Fibroblast of lung (primary cell): ENCODE measurements around the gene CACNB4. TPM values are rescaled to one million over a fixed set of nuclear protein-coding genes. Genes with fewer than 3 reads are reported as not detected.

Experiments used
- DNase-seq, 2 donors: peaks; one replicate each; pipeline versions ENCODE4 v3.0.0 to v3.0.0-alpha.2; 2010; ENCODE audit warnings: low read depth in 2 of 2
- H2AFZ ChIP-seq: 2 replicates; pipeline ENCODE4 v1.5.1; 2012; ENCODE audit warnings: low read length, control low read depth, inconsistent platforms
- H3K27ac ChIP-seq: 2 replicates; pipeline ENCODE4 v1.5.1; 2011; ENCODE audit warnings: low read length, control low read depth; ENCODE audit not compliant: insufficient read depth
- H3K27me3 ChIP-seq: 2 replicates; pipeline ENCODE4 v1.5.1; 2011; ENCODE audit warnings: mild to moderate bottlenecking, low read length; ENCODE audit not compliant: control insufficient read depth, insufficient read depth
- H3K36me3 ChIP-seq: 2 replicates; pipeline ENCODE4 v1.5.1; 2011; ENCODE audit warnings: low read length; ENCODE audit not compliant: control insufficient read depth, insufficient read depth
- H3K4me1 ChIP-seq: 2 replicates; pipeline ENCODE4 v1.5.1; 2011; ENCODE audit warnings: low read length; ENCODE audit not compliant: control insufficient read depth, insufficient read depth; ENCODE audit errors: extremely low read depth
- H3K4me2 ChIP-seq: 2 replicates; pipeline ENCODE4 v1.5.1; 2011; ENCODE audit warnings: low read length, control low read depth; ENCODE audit not compliant: insufficient read depth; ENCODE audit errors: extremely low read depth
- H3K4me3 ChIP-seq, 4 experiments: fragments of 200-600 bp in 1 of 4; sonication (generic) in 1 of 4; replicated peaks in 1 of 4; 2 replicates each; pipeline ENCODE4 v1.5.1; 2011 to 2016; ENCODE audit warnings: low read length in 4 of 4, low read depth in 3 of 4, mild to moderate bottlenecking in 3 of 4, control low read depth in 2 of 4, inconsistent platforms in 1 of 4, mixed read lengths in 1 of 4; ENCODE audit not compliant: insufficient read depth in 1 of 4; ENCODE audit errors: control extremely low read depth in 1 of 4
- H3K79me2 ChIP-seq: 2 replicates; pipeline ENCODE4 v1.5.1; 2012; ENCODE audit warnings: mild to moderate bottlenecking, low read length, inconsistent platforms; ENCODE audit not compliant: control insufficient read depth, insufficient read depth
- H3K9ac ChIP-seq: 2 replicates; pipeline ENCODE4 v1.5.1; 2011; ENCODE audit warnings: mild to moderate bottlenecking, low read length, control low read depth; ENCODE audit not compliant: insufficient read depth
- H3K9me3 ChIP-seq: 2 replicates; pipeline ENCODE4 v1.5.1; 2012; ENCODE audit warnings: low read depth, low read length; ENCODE audit not compliant: control insufficient read depth, insufficient read depth
- H4K20me1 ChIP-seq: 2 replicates; pipeline ENCODE4 v1.5.1; 2011; ENCODE audit warnings: low read length; ENCODE audit not compliant: control insufficient read depth, insufficient read depth; ENCODE audit errors: extremely low read depth
- EZH2 ChIP-seq: IDR thresholded peaks from 2 replicates; pipeline ENCODE4 v1.5.1; 2012; ENCODE audit warnings: low read length, control low read depth, mild to moderate bottlenecking; ENCODE audit errors: missing control alignments
- polyA minus RNA-seq: library from RNA; depleted of rRNA, polyadenylated mRNA; stranded (reverse); fragments of >200 nt; gene quantifications from 2 replicates; pipeline ENCODE4 v1.2.3, GENCODE V29; 2011; ENCODE audit warnings: low replicate concordance
- polyA plus RNA-seq, 2 donors: library from polyadenylated mRNA; depleted of rRNA in 1 of 2; stranded (reverse) in 1 of 2; unstranded in 1 of 2; fragments of >200 nt; gene quantifications; 2 replicates each; pipeline ENCODE4 v1.2.1, GENCODE V29; 2011 to 2012; ENCODE audit warnings: missing spikeins in 1 of 2
- total RNA-seq: library from RNA; depleted of rRNA; stranded (reverse); fragments of >200 nt; gene quantifications from 2 replicates; pipeline ENCODE4 v1.2.1, GENCODE V29; 2014
- TF ChIP-seq, protein P1 (sequence below), 2 donors: IDR thresholded peaks in 1 of 2; conservative IDR thresholded peaks in 1 of 2; 1 replicate in 1 of 2; 2 replicates in 1 of 2; pipeline ENCODE4 v1.5.1; 2011 to 2012; ENCODE audit warnings: low read length in 2 of 2, control low read depth in 1 of 2, inconsistent platforms in 1 of 2, low read depth in 1 of 2, mild to moderate bottlenecking in 1 of 2

The CACNB4 gene
- total RNA-seq (0.66 and 2.1 TPM in 2 replicates), polyA plus RNA-seq (0.85 and 2.5 TPM in 2 replicates), polyA minus RNA-seq (0.08 and 0.15 TPM in 2 replicates)
- 0.33 and 1.3 TPM in 2 replicates for polyA plus RNA-seq (2012)

- no peaks in the 10 kb centered on the region for H3K79me2 ChIP-seq
- no peaks in the 10 kb centered on the region for H3K9me3 ChIP-seq
- peaks cover 2% of the 10 kb centered on the region for H4K20me1 ChIP-seq
- peak within 1 kb of the TSS; percentile 51 to 68 (median 64) for H3K4me3 ChIP-seq
- peaks cover 7% of the 10 kb centered on the region for H3K4me1 ChIP-seq
- DNase-seq, result no peak
- peak within 1 kb of the TSS; percentile 41 for H2AFZ ChIP-seq
- no peak within 1 kb of the TSS for H3K27ac ChIP-seq
- H3K27me3 ChIP-seq, result peaks cover 23% of the 10 kb centered on the region
- H3K9ac ChIP-seq, result peak within 1 kb of the TSS; percentile 11
- H3K4me2 ChIP-seq, result peak within 1 kb of the TSS; percentile 98
- H3K36me3 ChIP-seq, result no peaks in the 10 kb centered on the region
- TF ChIP-seq EZH2, result no peak
- TF ChIP-seq, protein P1, sequence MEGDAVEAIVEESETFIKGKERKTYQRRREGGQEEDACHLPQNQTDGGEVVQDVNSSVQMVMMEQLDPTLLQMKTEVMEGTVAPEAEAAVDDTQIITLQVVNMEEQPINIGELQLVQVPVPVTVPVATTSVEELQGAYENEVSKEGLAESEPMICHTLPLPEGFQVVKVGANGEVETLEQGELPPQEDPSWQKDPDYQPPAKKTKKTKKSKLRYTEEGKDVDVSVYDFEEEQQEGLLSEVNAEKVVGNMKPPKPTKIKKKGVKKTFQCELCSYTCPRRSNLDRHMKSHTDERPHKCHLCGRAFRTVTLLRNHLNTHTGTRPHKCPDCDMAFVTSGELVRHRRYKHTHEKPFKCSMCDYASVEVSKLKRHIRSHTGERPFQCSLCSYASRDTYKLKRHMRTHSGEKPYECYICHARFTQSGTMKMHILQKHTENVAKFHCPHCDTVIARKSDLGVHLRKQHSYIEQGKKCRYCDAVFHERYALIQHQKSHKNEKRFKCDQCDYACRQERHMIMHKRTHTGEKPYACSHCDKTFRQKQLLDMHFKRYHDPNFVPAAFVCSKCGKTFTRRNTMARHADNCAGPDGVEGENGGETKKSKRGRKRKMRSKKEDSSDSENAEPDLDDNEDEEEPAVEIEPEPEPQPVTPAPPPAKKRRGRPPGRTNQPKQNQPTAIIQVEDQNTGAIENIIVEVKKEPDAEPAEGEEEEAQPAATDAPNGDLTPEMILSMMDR (conservative IDR thresholded peaks at IDR 0.05 in 1 of 2, IDR thresholded peaks at IDR 0.05 in 1 of 2; ENCODE audit: low read depth in 1 of 2, low read length in 2 of 2), result no peak
Observed at GRCh38 chr2:152098496-152099366, at the start of gene CACNB4. Gene CACNB4, minus strand, starts transcription at chr2:152099044.

DNA sequence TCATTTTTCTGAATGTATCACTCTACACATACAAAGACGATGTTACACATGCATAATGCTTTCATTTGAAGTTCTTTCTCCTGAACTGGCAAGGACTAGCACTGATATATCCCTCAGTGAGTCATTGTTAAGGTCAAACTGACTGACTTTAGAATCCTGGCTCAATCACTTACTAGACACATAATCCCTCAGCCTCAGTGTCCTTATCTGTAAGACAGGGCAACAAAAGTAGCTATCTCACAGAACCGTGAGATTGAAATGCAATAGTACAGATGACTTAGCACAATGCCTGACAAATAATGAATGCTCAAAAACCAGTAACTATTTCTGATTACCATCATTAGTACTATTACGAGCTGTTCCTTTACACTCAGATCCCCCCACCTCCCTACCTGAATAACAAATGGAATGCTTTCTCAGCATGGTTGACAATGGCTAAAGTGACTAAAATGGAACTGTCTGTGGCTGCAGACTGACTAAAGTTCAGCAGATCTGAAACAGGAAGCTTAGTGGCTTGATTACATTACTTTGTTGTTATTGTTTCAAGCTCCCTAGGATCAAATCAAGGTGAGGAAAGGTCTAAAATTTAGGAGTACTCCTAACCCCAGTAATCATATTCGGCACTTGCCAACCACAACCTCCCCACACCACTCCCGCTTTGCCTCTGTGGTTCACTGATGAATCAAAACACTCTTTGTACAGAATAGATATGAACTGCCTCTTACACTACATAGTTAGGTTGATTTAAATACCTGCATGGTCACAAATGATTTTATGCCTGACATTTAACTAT, 35.8 kb upstream of the CACNB4 start:
- Histone ChIP-seq H3K36me3 (no peaks in the 10 kb centered on the region), H3K9ac (no peak overlapping the region), H3K4me3 (no peak overlapping the region), H3K9me3 (no peaks in the 10 kb centered on the region), H3K27me3 (no peaks in the 10 kb centered on the region), H3K27ac (no peak overlapping the region), H2AFZ (no peak overlapping the region), H3K4me2 (no peak overlapping the region), H3K4me1 (peaks cover 4% of the 10 kb centered on the region), H4K20me1 (no peaks in the 10 kb centered on the region), H3K79me2 (no peaks in the 10 kb centered on the region)
- TF ChIP-seq EZH2, result no peak
- TF ChIP-seq, protein P1 (conservative IDR thresholded peaks at IDR 0.05 in 1 of 2, IDR thresholded peaks at IDR 0.05 in 1 of 2; ENCODE audit: low read depth in 1 of 2, low read length in 2 of 2), result no peak
- DNase-seq, result peak; percentile 37 to 57

DNA sequence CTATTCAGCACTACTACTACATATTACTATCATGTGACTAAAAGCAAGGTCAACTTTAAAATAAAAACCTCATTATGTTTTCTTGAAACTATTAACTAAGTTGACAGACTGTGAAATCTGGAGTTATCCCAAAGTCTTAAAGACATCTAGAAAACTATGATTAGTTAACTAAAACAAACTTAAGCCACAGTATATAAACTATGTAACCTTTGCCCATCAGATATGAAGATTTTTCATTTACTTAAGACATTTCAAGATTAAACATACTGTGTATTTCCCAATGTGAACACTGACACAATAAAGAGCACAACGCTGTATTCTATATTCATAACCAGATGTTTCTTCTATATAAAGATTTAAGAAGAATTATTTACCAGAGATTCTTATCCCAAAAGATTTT, 33.5 kb upstream of the CACNB4 start:
- H3K79me2 ChIP-seq, result no peaks in the 10 kb centered on the region
- H2AFZ ChIP-seq, result no peak overlapping the region
- no peak overlapping the region for H3K27ac ChIP-seq
- H3K36me3 ChIP-seq, result no peaks in the 10 kb centered on the region
- no peaks in the 10 kb centered on the region for H3K27me3 ChIP-seq
- no peak overlapping the region for H3K4me3 ChIP-seq
- DNase-seq, result peak; percentile 18 to 85
- no peaks in the 10 kb centered on the region for H4K20me1 ChIP-seq
- no peaks in the 10 kb centered on the region for H3K9me3 ChIP-seq
- no peak for TF ChIP-seq EZH2
- TF ChIP-seq, protein P1 (conservative IDR thresholded peaks at IDR 0.05 in 1 of 2, IDR thresholded peaks at IDR 0.05 in 1 of 2; ENCODE audit: low read depth in 1 of 2, low read length in 2 of 2), result no peak
- H3K9ac ChIP-seq, result no peak overlapping the region
- H3K4me1 ChIP-seq, result peaks cover 4% of the 10 kb centered on the region
- no peak overlapping the region for H3K4me2 ChIP-seq
